GM21737 (cell line): Measurements from ENCODE around the gene HESX1.

Experiments used
- ATAC-seq: cut with Tn5 transposase; IDR thresholded peaks from one replicate; pipeline ENCODE4 v1.9.1; 2021; ENCODE audit warnings: mild to moderate bottlenecking, moderate library complexity; ENCODE audit not compliant: unreplicated experiment

Gene HESX1

GRCh38 chr3:57199895-57200297, at the start of gene HESX1:
Gene HESX1, minus strand, starts transcription at chr3:57199978. Its CDS starts 60 bp downstream, at chr3:57199918.
- ATAC-seq, result no peak

GRCh38 chr3:57244946-57245345, 45.2 kb upstream of the HESX1 start:
- no peak for ATAC-seq

- no peak for ATAC-seq
Measured at GRCh38 chr3:57234613-57235575, 35.1 kb upstream of the HESX1 start.

- no peak for ATAC-seq
Measured at GRCh38 chr3:57233799-57234198, 34.0 kb upstream of the HESX1 start.

- ATAC-seq, result no peak
Measured at GRCh38 chr3:57230006-57230405, 30.2 kb upstream of the HESX1 start.

- peak; percentile 35 for ATAC-seq
Measured at GRCh38 chr3:57227930-57228751, 28.4 kb upstream of the HESX1 start.

- ATAC-seq, result peak; percentile 94
Measured at GRCh38 chr3:57227204-57227929, 27.6 kb upstream of the HESX1 start, which contains the start of gene APPL1. Gene APPL1, plus strand, starts transcription at chr3:57227729. Its CDS starts 155 bp downstream, at chr3:57227884.

GRCh38 chr3:57226176-57226575, 26.4 kb upstream of the HESX1 start:
- ATAC-seq, result no peak

- no peak for ATAC-seq
Measured at GRCh38 chr3:57224856-57225255, 25.1 kb upstream of the HESX1 start.

GRCh38 chr3:57221883-57222282, 22.1 kb upstream of the HESX1 start:
- no peak for ATAC-seq

- no peak for ATAC-seq
Measured at GRCh38 chr3:57206423-57206822, 6.6 kb upstream of the HESX1 start.

- no peak for ATAC-seq
Measured at GRCh38 chr3:57194641-57195040, 5.1 kb downstream of the HESX1 start.

- ATAC-seq, result no peak
Measured at GRCh38 chr3:57192028-57192427, 7.8 kb downstream of the HESX1 start.

GRCh38 chr3:57184526-57184925, 15.3 kb downstream of the HESX1 start:
- no peak for ATAC-seq

- no peak for ATAC-seq
Measured at GRCh38 chr3:57179580-57180410, 20.0 kb downstream of the HESX1 start.

GRCh38 chr3:57176045-57176444, 23.7 kb downstream of the HESX1 start:
- no peak for ATAC-seq

GRCh38 chr3:57173687-57174086, 26.1 kb downstream of the HESX1 start:
- no peak for ATAC-seq

- ATAC-seq, result no peak
Measured at GRCh38 chr3:57170946-57171345, 28.8 kb downstream of the HESX1 start.

GRCh38 chr3:57169872-57170623, 29.7 kb downstream of the HESX1 start:
- peak; percentile 79 for ATAC-seq
